ENCODE data around the gene ATP1B3.
A peak's percentile ranks its signal among the peaks of the same experiment; 100 is the strongest.
"Not testable (repeated sequence)": the region's sequence is repeated elsewhere in the genome, so short reads cannot be mapped to it uniquely, and the experiment has no call there.

Gene ATP1B3

GRCh38 chr3:141860086-141860669 is 16.3 kb upstream of the ATP1B3 start:
- no peak for DNase-seq (ENCODE audit: low read depth in 2 of 2)

- no peak for DNase-seq (ENCODE audit: low read depth in 2 of 2)
Observed at GRCh38 chr3:141860766-141861513, 15.5 kb upstream of the ATP1B3 start.

GRCh38 chr3:141862279-141862816 is 14.1 kb upstream of the ATP1B3 start:
- no peak for DNase-seq (ENCODE audit: low read depth in 2 of 2)

- DNase-seq (ENCODE audit: low read depth in 2 of 2) = no peak
Observed at GRCh38 chr3:141863491-141863890, 13.0 kb upstream of the ATP1B3 start.

GRCh38 chr3:141864281-141864970 is 12.0 kb upstream of the ATP1B3 start:
- no peak for DNase-seq (ENCODE audit: low read depth in 2 of 2)

- DNase-seq (ENCODE audit: low read depth in 2 of 2) = no peak
Observed at GRCh38 chr3:141865101-141865500, 11.3 kb upstream of the ATP1B3 start.

GRCh38 chr3:141870091-141870687 is 6.3 kb upstream of the ATP1B3 start:
- DNase-seq (ENCODE audit: low read depth in 2 of 2) = no peak

- peak; percentile 70 for DNase-seq (ENCODE audit: low read depth in 2 of 2)
Observed at GRCh38 chr3:141875374-141875892, 1.0 kb upstream of the ATP1B3 start.

- peak in 1 of 2 donors; percentile 46 for DNase-seq (ENCODE audit: low read depth in 2 of 2)
Observed at GRCh38 chr3:141875893-141876380, 506 bp upstream of the ATP1B3 start.

GRCh38 chr3:141876891-141877621 is 613 bp downstream of the ATP1B3 start:
- peak; percentile 36 to 38 for DNase-seq (ENCODE audit: low read depth in 2 of 2)

GRCh38 chr3:141877911-141878310 is 1.5 kb downstream of the ATP1B3 start:
- DNase-seq (ENCODE audit: low read depth in 2 of 2) = no peak

- no peak for DNase-seq (ENCODE audit: low read depth in 2 of 2)
Observed at GRCh38 chr3:141878326-141878725, 1.9 kb downstream of the ATP1B3 start.

- DNase-seq (ENCODE audit: low read depth in 2 of 2) = no peak
Observed at GRCh38 chr3:141878817-141879216, 2.4 kb downstream of the ATP1B3 start.

- DNase-seq (ENCODE audit: low read depth in 2 of 2) = no peak
Observed at GRCh38 chr3:141881702-141882101, 5.3 kb downstream of the ATP1B3 start.

GRCh38 chr3:141887051-141887450 is 10.6 kb downstream of the ATP1B3 start:
- DNase-seq (ENCODE audit: low read depth in 2 of 2) = no peak

- not testable (repeated sequence) for DNase-seq (ENCODE audit: low read depth in 2 of 2)
Observed at GRCh38 chr3:141888548-141888947, 12.1 kb downstream of the ATP1B3 start.

- no peak for DNase-seq (ENCODE audit: low read depth in 2 of 2)
Observed at GRCh38 chr3:141894524-141895176, 18.2 kb downstream of the ATP1B3 start.

GRCh38 chr3:141895731-141896130 is 19.3 kb downstream of the ATP1B3 start:
- DNase-seq (ENCODE audit: low read depth in 2 of 2) = no peak

- no peak for DNase-seq (ENCODE audit: low read depth in 2 of 2)
Observed at GRCh38 chr3:141898908-141899307, 22.5 kb downstream of the ATP1B3 start.

GRCh38 chr3:141900343-141900742 is 23.9 kb downstream of the ATP1B3 start:
- DNase-seq (ENCODE audit: low read depth in 2 of 2) = no peak

GRCh38 chr3:141901914-141902313 is 25.5 kb downstream of the ATP1B3 start:
- no peak for DNase-seq (ENCODE audit: low read depth in 2 of 2)

Data from stimulated activated CD8-positive, alpha-beta memory T cell treated with anti-CD3 and anti-CD28 coated beads, Interleukin-7, amount 100 ng/mL, for 1 hour (primary cell).